ENCODE measurements around the gene KCNC1. TPM values are rescaled to one million over a fixed set of nuclear protein-coding genes. Genes with fewer than 3 reads are reported as not detected.

The KCNC1 gene
- total and polyA plus RNA-seq, 4 donors, result 0.54 TPM; not detected in 3

GRCh38 chr11:17810041-17810440 lies 75.5 kb downstream of the KCNC1 start:
- no peak for DNase-seq (ENCODE audit: low spot score)

GRCh38 chr11:17810746-17811145 lies 76.2 kb downstream of the KCNC1 start:
- no peak for DNase-seq (ENCODE audit: low spot score)
- no peaks in the 10 kb centered on the region for H3K4me1 ChIP-seq (ENCODE audit: control insufficient read depth in 4 of 4, insufficient read depth in 4 of 4, low read length in 3 of 4)
- WGBS, result 82% methylated on average over 3 of the region's 3 CpGs
- TF ChIP-seq HNF4G (IDR thresholded peaks at IDR 0.05) (no peak), MAX (IDR thresholded peaks at IDR 0.05) (no peak), SP1 (IDR thresholded peaks at IDR 0.05) (no peak), ZBTB33 (IDR thresholded peaks at IDR 0.05) (no peak), RXRA (IDR thresholded peaks at IDR 0.05) (no peak), GABPA (IDR thresholded peaks at IDR 0.05 in 1 of 2, conservative IDR thresholded peaks at IDR 0.05 in 1 of 2) (no peak)

More at GRCh38 chr11:17810041-17810440, 75.5 kb downstream of the KCNC1 start:
- H3K4me1 ChIP-seq (ENCODE audit: control insufficient read depth in 4 of 4, insufficient read depth in 4 of 4, low read length in 3 of 4), result no peaks in the 10 kb centered on the region
- H3K4me3 ChIP-seq (ENCODE audit: low read depth in 1 of 3, low read length in 3 of 3), result no peak overlapping the region
- H3K27ac ChIP-seq (ENCODE audit: low read depth in 1 of 2, low read length in 2 of 2), result no peak overlapping the region
- H3K9ac ChIP-seq (ENCODE audit: low read depth in 1 of 2, low read length in 2 of 2), result no peak overlapping the region
- no peaks in the 10 kb centered on the region for H3K27me3 ChIP-seq (ENCODE audit: control insufficient read depth in 4 of 4, insufficient read depth in 4 of 4, low read length in 3 of 4)
- TF ChIP-seq REST (IDR thresholded peaks at IDR 0.05) (no peak), YY1 (IDR thresholded peaks at IDR 0.05) (no peak), RXRA (IDR thresholded peaks at IDR 0.05) (no peak), ZBTB33 (IDR thresholded peaks at IDR 0.05) (no peak), FOXA1 (IDR thresholded peaks at IDR 0.05) (no peak), MAX (IDR thresholded peaks at IDR 0.05) (no peak), TAF1 (conservative IDR thresholded peaks at IDR 0.05) (no peak), NR2F2 (IDR thresholded peaks at IDR 0.05) (no peak), ATF3 (IDR thresholded peaks at IDR 0.05) (no peak), HNF4G (IDR thresholded peaks at IDR 0.05) (no peak), EGR1 (IDR thresholded peaks at IDR 0.05; ENCODE audit: low read depth in 2 of 2) (no peak), JUND (IDR thresholded peaks at IDR 0.05) (no peak), HNF4A (conservative IDR thresholded peaks at IDR 0.05) (no peak)
- H3K36me3 ChIP-seq (ENCODE audit: control insufficient read depth in 4 of 4, insufficient read depth in 3 of 4, low read depth in 1 of 4, low read length in 3 of 4), result no peaks in the 10 kb centered on the region
- H3K9me3 ChIP-seq (ENCODE audit: control insufficient read depth in 4 of 4, low read length in 3 of 4), result no peaks in the 10 kb centered on the region
- 96% methylated on average over 1 of the region's 1 CpG for WGBS

More at GRCh38 chr11:17810746-17811145, 76.2 kb downstream of the KCNC1 start:
- H3K36me3 ChIP-seq (ENCODE audit: control insufficient read depth in 4 of 4, insufficient read depth in 3 of 4, low read depth in 1 of 4, low read length in 3 of 4), result no peaks in the 10 kb centered on the region
- no peak overlapping the region for H3K4me3 ChIP-seq (ENCODE audit: low read depth in 1 of 3, low read length in 3 of 3)
- no peaks in the 10 kb centered on the region for H3K27me3 ChIP-seq (ENCODE audit: control insufficient read depth in 4 of 4, insufficient read depth in 4 of 4, low read length in 3 of 4)
- no peaks in the 10 kb centered on the region for H3K9me3 ChIP-seq (ENCODE audit: control insufficient read depth in 4 of 4, low read length in 3 of 4)
- H3K9ac ChIP-seq (ENCODE audit: low read depth in 1 of 2, low read length in 2 of 2), result no peak overlapping the region
- H3K27ac ChIP-seq (ENCODE audit: low read depth in 1 of 2, low read length in 2 of 2), result no peak overlapping the region
